ENCODE measurements around the gene ATP2A2. TPM values are rescaled to one million over a fixed set of nuclear protein-coding genes. Genes with fewer than 3 reads are reported as not detected.

The ATP2A2 gene
- total and polyA plus RNA-seq, 2 of the 4 experiments (the other 2 are of a cell fraction), result 166 to 225 TPM

- H2BK5ac ChIP-seq (ENCODE audit: low read depth, low read length, poor library complexity, severe bottlenecking), result peak overlapping the region; percentile 14
- H3K27me3 ChIP-seq (ENCODE audit: control insufficient read depth, insufficient read depth, low read length), result no peaks in the 10 kb centered on the region
- peaks cover 89% of the 10 kb centered on the region for H4K20me1 ChIP-seq (ENCODE audit: insufficient read depth, low read length)
- H2AK9ac ChIP-seq (replicated peaks; ENCODE audit: low read depth, low read length, poor library complexity), result no peak overlapping the region
- H3K36me3 ChIP-seq (ENCODE audit: control insufficient read depth, insufficient read depth, low read length), result peaks cover 56% of the 10 kb centered on the region
- ChIA-PET CTCF (no interaction called here), POLR2A (ENCODE audit: unreplicated experiment) (no interaction called here)
- WGBS, 2 experiments (ENCODE audit: extremely low coverage in 2 of 2, insufficient read length in 1 of 2), result no CpG with 5 or more reads among the region's 5 CpGs
- no peak overlapping the region for H3K56ac ChIP-seq (ENCODE audit: extremely low read depth, insufficient read depth, low read length)
- peak overlapping the region; percentile 41 for H3K23ac ChIP-seq (ENCODE audit: low read depth, low read length)
- no TSS peak for BruUV-seq (replicated peaks)
- TF ChIP-seq RFX5 (IDR thresholded peaks at IDR 0.05; ENCODE audit: low read depth, low read length), result no peak
- no peak for TF ChIP-seq POLR2A (IDR thresholded peaks at IDR 0.05; ENCODE audit: low read depth, low read length)
- no peak overlapping the region for H3K9ac ChIP-seq (ENCODE audit: low read depth, low read length)
- peaks cover 15% of the 10 kb centered on the region for H3K4me1 ChIP-seq (ENCODE audit: control insufficient read depth, insufficient read depth, low read length)
- H4K8ac ChIP-seq (ENCODE audit: low read depth in 2 of 2, low read length in 2 of 2), result peak overlapping the region in 1 of 2 experiments; percentile 24; a peak in 2 of 4 replicates
- H3K4me3 ChIP-seq (ENCODE audit: insufficient read depth, low read depth, low read length), result no peak overlapping the region
- H3K9me1 ChIP-seq (ENCODE audit: insufficient read depth, low read length), result peaks cover 12% of the 10 kb centered on the region
- peak overlapping the region; percentile 34; the same call in 1 of the 2 replicates for H3K27ac ChIP-seq (ENCODE audit: insufficient read depth, low read length)
- H4K5ac ChIP-seq (ENCODE audit: low read depth, low read length), result no peak overlapping the region
- H2BK120ac ChIP-seq (ENCODE audit: low read depth, low read length), result no peak overlapping the region
- H3K79me1 ChIP-seq (ENCODE audit: low read depth in 1 of 2, low read length in 2 of 2), result peaks cover 8 to 60% of the 10 kb centered on the region in 2 experiments; a peak in 3 of 4 replicates
- H3K4me2 ChIP-seq (ENCODE audit: low read depth, low read length), result no peak overlapping the region
- H4K91ac ChIP-seq (ENCODE audit: insufficient read depth, low read depth, low read length), result no peak overlapping the region
- no peaks in the 10 kb centered on the region for H3K9me3 ChIP-seq (ENCODE audit: control insufficient read depth, insufficient read depth, low read length)
- no peak overlapping the region for H2BK15ac ChIP-seq (ENCODE audit: low read depth, low read length)
- dilution Hi-C loops (cut with HindIII; ENCODE audit: low sequenced_read_pairs, unreplicated experiment), result no loop called here
- intact Hi-C loops (cut with micrococcal nuclease), result no loop called here
- H2AFZ ChIP-seq (replicated peaks; ENCODE audit: low read length, poor library complexity), result no peak overlapping the region
- in situ Hi-C loops (cut with MboI; ENCODE audit: low sequenced_read_pairs), result no loop called here
- no peak overlapping the region for H3K18ac ChIP-seq (ENCODE audit: low read depth, low read length)
- DNase-seq, result no peak
- H2BK20ac ChIP-seq (ENCODE audit: low read depth, low read length), result no peak overlapping the region
- H3K4ac ChIP-seq (ENCODE audit: low read depth, low read length), result no peak overlapping the region
- no peak for ATAC-seq (ENCODE audit: low read depth)
- peak overlapping the region; percentile 29 for H3K14ac ChIP-seq (replicated peaks; ENCODE audit: low read depth, low read length)
- peak overlapping the region; percentile 64; the same call in 1 of the 2 replicates for H2AK5ac ChIP-seq (ENCODE audit: low read depth, low read length)
Observed at GRCh38 chr12:110301065-110301806, 20.2 kb downstream of the ATP2A2 start.
